CD14-positive monocyte (primary cell): ENCODE data around the gene HSPA12B. TPM values are rescaled to one million over a fixed set of nuclear protein-coding genes. Genes with fewer than 3 reads are reported as not detected.
A peak's percentile ranks its signal among the peaks of the same experiment; 100 is the strongest.
"Not testable (repeated sequence)": the region's sequence is repeated elsewhere in the genome, so short reads cannot be mapped to it uniquely, and the experiment has no call there.

Source experiments
- DNase-seq, 3 donors: peaks; one replicate each; pipeline ENCODE4 v3.0.0-alpha.2; 2011 to 2022
- H2AFZ ChIP-seq: 2 replicates; pipeline ENCODE4 v1.6.0; 2012; ENCODE audit warnings: mild to moderate bottlenecking, low read depth, low read length, inconsistent platforms; ENCODE audit not compliant: insufficient read depth, poor library complexity, severe bottlenecking
- H3K27ac ChIP-seq, 2 donors: 1 replicate in 1 of 2; 2 replicates in 1 of 2; pipeline ENCODE4 v1.5.1; 2012 to 2013; ENCODE audit warnings: low read length in 2 of 2, control low read depth in 1 of 2, inconsistent platforms in 1 of 2, low read depth in 1 of 2, mild to moderate bottlenecking in 1 of 2
- H3K27me3 ChIP-seq, 2 donors: one replicate each; pipeline versions ENCODE4 v1.6.0 to v1.6.1; 2011 to 2013; ENCODE audit warnings: low read length in 2 of 2; ENCODE audit not compliant: control insufficient read depth in 2 of 2, insufficient read depth in 2 of 2
- H3K36me3 ChIP-seq, 2 donors: replicated peaks in 1 of 2; 1 replicate in 1 of 2; 2 replicates in 1 of 2; pipeline versions ENCODE4 v1.5.1 to v1.6.1; 2012 to 2013; ENCODE audit warnings: low read length in 2 of 2, control low read depth in 1 of 2, inconsistent platforms in 1 of 2, mild to moderate bottlenecking in 1 of 2; ENCODE audit not compliant: insufficient read depth in 2 of 2, control insufficient read depth in 1 of 2
- H3K4me1 ChIP-seq, 2 donors: 1 replicate in 1 of 2; 2 replicates in 1 of 2; pipeline versions ENCODE4 v1.5.1 to v1.6.1; 2012 to 2013; ENCODE audit warnings: low read length in 2 of 2, control low read depth in 1 of 2, inconsistent platforms in 1 of 2, mild to moderate bottlenecking in 1 of 2, moderate library complexity in 1 of 2; ENCODE audit not compliant: insufficient read depth in 2 of 2, control insufficient read depth in 1 of 2
- H3K4me2 ChIP-seq: replicated peaks from 2 replicates; pipeline ENCODE3; 2012; ENCODE audit warnings: low read length, moderate library complexity, mild to moderate bottlenecking; ENCODE audit not compliant: poor library complexity, severe bottlenecking; ENCODE audit errors: extremely low read depth
- H3K4me3 ChIP-seq, 3 experiments: fragments of 200-600 bp in 1 of 3; sonication (generic) in 1 of 3; replicated peaks in 1 of 3; 1 replicate in 2 of 3; 2 replicates in 1 of 3; pipeline ENCODE4 v1.5.1; 2011 to 2013; ENCODE audit warnings: low read length in 3 of 3, mild to moderate bottlenecking in 3 of 3, control low read depth in 2 of 3, low read depth in 2 of 3, inconsistent platforms in 1 of 3, moderate library complexity in 1 of 3
- H3K79me2 ChIP-seq: 2 replicates; pipeline ENCODE4 v1.6.0; 2012; ENCODE audit warnings: mild to moderate bottlenecking, control low read depth, inconsistent platforms, low read length, moderate library complexity; ENCODE audit not compliant: insufficient read depth
- H3K9ac ChIP-seq: 2 replicates; pipeline ENCODE4 v1.6.0; 2017; ENCODE audit warnings: low read length, mild to moderate bottlenecking; ENCODE audit not compliant: insufficient read depth, poor library complexity, severe bottlenecking
- H3K9me3 ChIP-seq, 2 donors: replicated peaks in 1 of 2; 1 replicate in 1 of 2; 2 replicates in 1 of 2; pipeline versions ENCODE4 v1.5.1 to v1.6.1; 2012 to 2013; ENCODE audit warnings: low read length in 2 of 2, control low read depth in 1 of 2; ENCODE audit not compliant: control insufficient read depth in 1 of 2, insufficient read depth in 1 of 2
- H4K20me1 ChIP-seq: 2 replicates; pipeline ENCODE4 v1.6.0; 2012; ENCODE audit warnings: mild to moderate bottlenecking, low read length, control low read depth, moderate library complexity; ENCODE audit not compliant: insufficient read depth
- H3K27ac Mint-ChIP-seq, 7 donors: one replicate each; pipeline ENCODE4 v1.8.0; 2020; ENCODE audit warnings: mild to moderate bottlenecking in 7 of 7, mixed read lengths in 7 of 7, moderate library complexity in 6 of 7, inconsistent platforms in 2 of 7
- H3K27me3 Mint-ChIP-seq, 3 donors: one replicate each; pipeline ENCODE4 v1.8.0; 2021 to 2022; ENCODE audit warnings: low read depth in 3 of 3, mild to moderate bottlenecking in 3 of 3, mixed read lengths in 3 of 3, moderate library complexity in 3 of 3, inconsistent platforms in 1 of 3
- H3K36me3 Mint-ChIP-seq, 2 donors: one replicate each; pipeline ENCODE4 v1.8.0; 2020; ENCODE audit warnings: mixed read lengths in 2 of 2, inconsistent platforms in 1 of 2, mild to moderate bottlenecking in 1 of 2
- H3K4me1 Mint-ChIP-seq: one replicate; pipeline ENCODE4 v1.8.0; 2020; ENCODE audit warnings: mild to moderate bottlenecking, mixed read lengths
- H3K4me3 Mint-ChIP-seq, 2 donors: one replicate each; pipeline ENCODE4 v1.8.0; 2020; ENCODE audit warnings: mild to moderate bottlenecking in 2 of 2, mixed read lengths in 2 of 2, moderate library complexity in 1 of 2
- H3K9me3 Mint-ChIP-seq, 7 donors: one replicate each; pipeline ENCODE4 v1.8.0; 2020 to 2022; ENCODE audit warnings: mixed read lengths in 7 of 7, mild to moderate bottlenecking in 6 of 7, moderate library complexity in 6 of 7, inconsistent platforms in 2 of 7
- CTCF ChIP-seq: fragments of 200-600 bp; IDR thresholded peaks from one replicate; pipeline ENCODE4 v1.8.0; 2022; ENCODE audit warnings: antibody characterized with exemption, mild to moderate bottlenecking
- WGBS: methylation state at CpG from one replicate; pipeline ENCODE4 v1.1.5; 2013; ENCODE audit warnings: missing lambda C conversion rate; ENCODE audit not compliant: insufficient coverage; 5-methylcytosine and 5-hydroxymethylcytosine counted together
- intact Hi-C, 2 donors: fragments of 100-400 bp; cut with micrococcal nuclease; formaldehyde crosslinking; loops; one replicate each; pipeline versions ENCODE4 v1.15.0 to v1.15.1; 2023
- polyA plus RNA-seq, 3 donors: library from polyadenylated mRNA; depleted of rRNA in 1 of 3; unstranded in 2 of 3; stranded (reverse) in 1 of 3; fragments of 300-500 nt in 2 of 3; fragments of >200 nt in 1 of 3; fragmentation: Illumina TruSeq in 2 of 3; gene quantifications; 1 replicate in 2 of 3; 2 replicates in 1 of 3; pipeline ENCODE4 v1.2.3, GENCODE V29; 2012 to 2021

The HSPA12B gene
- polyA plus RNA-seq, 3 donors = not detected

GRCh38 chr20:3788685-3789155 is 56.2 kb downstream of the HSPA12B start:
- peak in 1 of 3 donors; percentile 16 for DNase-seq
- H3K27me3 ChIP-seq = no peaks in the 10 kb centered on the region
- TF ChIP-seq CTCF = no peak
- H3K4me3 ChIP-seq = no peak overlapping the region
- WGBS = 84% methylated on average over 3 of the region's 4 CpGs
- H3K36me3 ChIP-seq = peaks cover 1 to 2% of the 10 kb centered on the region in 2 donors
- peaks cover 26 to 32% of the 10 kb centered on the region in 2 donors for H3K4me1 ChIP-seq
- peaks cover 24% of the 10 kb centered on the region for H4K20me1 ChIP-seq
- Mint-ChIP-seq H3K27ac (no peak overlapping the region), H3K27me3 (peaks cover 0 to 3% (median 1%) of the 10 kb centered on the region in 3 donors), H3K4me1 (peaks cover 26% of the 10 kb centered on the region), H3K9me3 (no peaks in the 10 kb centered on the region), H3K4me3 (no peak overlapping the region), H3K36me3 (peaks cover 5 to 9% of the 10 kb centered on the region in 2 donors)
- intact Hi-C loops = loop anchor here in 1 of 2 donors (10.0 kb wide), 1 partner anchor 56 kb away; the partner anchor contains the start of gene MAVS
- no peak overlapping the region for H3K4me2 ChIP-seq
- H3K9ac ChIP-seq = no peak overlapping the region
- H2AFZ ChIP-seq = peak overlapping the region; percentile 21
- peaks cover 25% of the 10 kb centered on the region for H3K79me2 ChIP-seq
- no peaks in the 10 kb centered on the region for H3K9me3 ChIP-seq
- H3K27ac ChIP-seq = no peak overlapping the region

- H3K9me3 Mint-ChIP-seq, DNase-seq, H3K27ac Mint-ChIP-seq, H3K4me3 Mint-ChIP-seq, H3K27me3 Mint-ChIP-seq, H3K9me3 ChIP-seq, H3K36me3 Mint-ChIP-seq, H3K36me3 ChIP-seq, H3K27me3 ChIP-seq, H3K4me3 ChIP-seq, H3K4me2 ChIP-seq, H3K9ac ChIP-seq, H3K27ac ChIP-seq: not testable (repeated sequence)
- peaks cover 19% of the 10 kb centered on the region for H4K20me1 ChIP-seq
- intact Hi-C loops = loop anchor here in 1 of 2 donors (10.0 kb wide), 1 partner anchor 56 kb away; the partner anchor contains the start of gene MAVS
- WGBS = 100% methylated on average over 4 of the region's 4 CpGs
- H3K4me1 ChIP-seq = peaks cover 26 to 28% of the 10 kb centered on the region in 2 donors
- H3K4me1 Mint-ChIP-seq = peaks cover 24% of the 10 kb centered on the region
- peaks cover 20% of the 10 kb centered on the region for H3K79me2 ChIP-seq
- H2AFZ ChIP-seq = peak overlapping the region; percentile 21
Measured at GRCh38 chr20:3789201-3789600, 56.7 kb downstream of the HSPA12B start.

GRCh38 chr20:3794168-3794567 is 61.7 kb downstream of the HSPA12B start:
- H2AFZ ChIP-seq, H3K27me3 Mint-ChIP-seq, H3K27ac ChIP-seq, H3K9me3 Mint-ChIP-seq, H4K20me1 ChIP-seq, H3K4me2 ChIP-seq, DNase-seq, H3K27me3 ChIP-seq, H3K27ac Mint-ChIP-seq, H3K9me3 ChIP-seq, H3K4me3 ChIP-seq, H3K4me3 Mint-ChIP-seq, intact Hi-C loops, H3K9ac ChIP-seq: not testable (repeated sequence)
- Mint-ChIP-seq H3K4me1 (peaks cover 36% of the 10 kb centered on the region), H3K36me3 (peaks cover 3 to 10% of the 10 kb centered on the region in 2 donors)
- H3K36me3 ChIP-seq = peaks cover 0 to 12% of the 10 kb centered on the region in 2 donors
- H3K79me2 ChIP-seq = peaks cover 28% of the 10 kb centered on the region
- peaks cover 24 to 39% of the 10 kb centered on the region in 2 donors for H3K4me1 ChIP-seq
- no CpG with 5 or more reads among the region's 3 CpGs for WGBS
